HCT116 (cell line): Measurements from ENCODE around the gene EYA2. TPM values are rescaled to one million over a fixed set of nuclear protein-coding genes. Genes with fewer than 3 reads are reported as not detected.

Experiments used
- ATAC-seq: fragments of 200-7000 bp; cut with Tn5 transposase; 2 replicates; pipeline ENCODE4 v1.9.1; 2020; ENCODE audit warnings: mild to moderate bottlenecking, moderate library complexity
- BruUV-seq: library from RNA; stranded (reverse); fragments of 400-500 nt; replicated peaks from 2 replicates; lab custom pipeline; 2021; lab: Mats Ljungman, UMichigan
- CTCF ChIA-PET: fragments of 300-600 bp; sonication (Branson Sonifier 250); formaldehyde crosslinking; loops from one replicate; lab custom pipeline; 2021; ENCODE audit warnings: antibody characterized with exemption; lab: Charles Lee
- POLR2A ChIA-PET: fragments of 300-600, 350-600 bp; sonication (Branson Sonifier 250); formaldehyde crosslinking; loops from one replicate; lab custom pipeline; 2021; ENCODE audit warnings: antibody characterized with exemption; lab: Charles Lee
- RAD21 ChIA-PET, 2 experiments: fragments of 300-600 bp; sonication (Branson Sonifier 250); formaldehyde crosslinking; loops; one replicate each; lab custom pipeline; 2023; ENCODE audit warnings: low total read pairs in 2 of 2; ENCODE audit not compliant: uncharacterized antibody in 2 of 2, unreplicated experiment in 2 of 2, low non-redundant PET in 1 of 2; lab: Charles Lee
- DNase-seq: peaks from one replicate; pipeline ENCODE4 v3.0.0-alpha.2; 2010; ENCODE audit warnings: low read depth, low spot score
- H2AFZ ChIP-seq: fragments of 200-600 bp; shearing (Covaris generic), sonication (generic); 2 replicates; pipeline ENCODE4 v1.6.1; 2017; ENCODE audit warnings: low read depth, mixed run types, mixed read lengths, antibody characterized with exemption, low read length; ENCODE audit not compliant: poor library complexity, severe bottlenecking
- H3K27ac ChIP-seq: 2 replicates; pipeline ENCODE4 v1.5.1; 2012; ENCODE audit warnings: low read depth, low read length
- H3K27me3 ChIP-seq: fragments of 200-600 bp; sonication (generic); 2 replicates; pipeline ENCODE4 v1.6.1; 2016; ENCODE audit warnings: mixed run types, low read length, mixed read lengths; ENCODE audit not compliant: insufficient read depth
- H3K36me3 ChIP-seq, 2 experiments: fragments of 200-500 bp in 1 of 2; fragments of 200-600 bp in 1 of 2; sonication (Bioruptor generic) in 1 of 2; sonication (generic) in 1 of 2; 2 replicates each; pipeline versions ENCODE4 v1.5.1 to v1.6.1; 2014 to 2016; ENCODE audit warnings: low read length in 2 of 2, inconsistent platforms in 1 of 2, mixed read lengths in 1 of 2, mixed run types in 1 of 2; ENCODE audit not compliant: insufficient read depth in 2 of 2, control insufficient read depth in 1 of 2
- H3K4me1 ChIP-seq, 2 experiments: fragments of 200-600 bp in 1 of 2; sonication (generic) in 1 of 2; 2 replicates each; pipeline versions ENCODE4 v1.5.1 to v1.6.1; 2012 to 2017; ENCODE audit warnings: low read length in 2 of 2, inconsistent platforms in 1 of 2, mild to moderate bottlenecking in 1 of 2, mixed read lengths in 1 of 2, mixed run types in 1 of 2, moderate library complexity in 1 of 2; ENCODE audit not compliant: insufficient read depth in 2 of 2, control insufficient read depth in 1 of 2
- H3K4me2 ChIP-seq: fragments of 200-600 bp; sonication (generic); 2 replicates; pipeline ENCODE4 v1.6.1; 2017; ENCODE audit warnings: mixed run types, low read length, mixed read lengths
- H3K4me3 ChIP-seq, 2 experiments: fragments of 200-600 bp in 1 of 2; sonication (generic) in 1 of 2; replicated peaks in 1 of 2; 2 replicates each; pipeline ENCODE4 v1.5.1; 2011 to 2016; ENCODE audit warnings: low read length in 2 of 2, control low read depth in 1 of 2, low read depth in 1 of 2, mild to moderate bottlenecking in 1 of 2, mixed read lengths in 1 of 2, mixed run types in 1 of 2
- H3K79me2 ChIP-seq: fragments of 200-600 bp; sonication (generic); 2 replicates; pipeline ENCODE4 v1.6.1; 2017; ENCODE audit warnings: mild to moderate bottlenecking, mixed run types, low read length, moderate library complexity, mixed read lengths; ENCODE audit not compliant: insufficient read depth
- H3K9ac ChIP-seq: fragments of 200-600 bp; sonication (generic); 2 replicates; pipeline ENCODE4 v1.6.1; 2016; ENCODE audit warnings: low read length, mixed read lengths
- H3K9me2 ChIP-seq: fragments of 200-600 bp; sonication (generic), shearing (Covaris generic); 2 replicates; pipeline ENCODE4 v1.6.1; 2017; ENCODE audit warnings: mixed run types, mild to moderate bottlenecking, moderate library complexity; ENCODE audit not compliant: insufficient read depth
- H3K9me3 ChIP-seq, 2 experiments: fragments of 200-500 bp in 1 of 2; fragments of 200-600 bp in 1 of 2; sonication (Bioruptor generic) in 1 of 2; sonication (generic) in 1 of 2; 2 replicates each; pipeline ENCODE4 v1.6.1; 2014 to 2017; ENCODE audit warnings: low read length in 2 of 2, mixed read lengths in 2 of 2, inconsistent platforms in 1 of 2, low read depth in 1 of 2, mild to moderate bottlenecking in 1 of 2, mixed run types in 1 of 2, moderate library complexity in 1 of 2; ENCODE audit not compliant: control insufficient read depth in 1 of 2, insufficient read depth in 1 of 2
- H4K20me1 ChIP-seq: fragments of 200-600 bp; sonication (generic), shearing (Covaris generic); 2 replicates; pipeline ENCODE4 v1.6.1; 2017; ENCODE audit warnings: mixed run types, mild to moderate bottlenecking, moderate library complexity; ENCODE audit not compliant: insufficient read depth
- CBX3 ChIP-seq: IDR thresholded peaks from 2 replicates; pipeline ENCODE4 v1.6.1; 2012; ENCODE audit warnings: low read depth
- CEBPB ChIP-seq: IDR thresholded peaks from 2 replicates; pipeline ENCODE4 v1.6.1; 2012; ENCODE audit warnings: low read depth
- EGR1 ChIP-seq: IDR thresholded peaks from 2 replicates; pipeline ENCODE4 v1.6.1; 2012; ENCODE audit warnings: low read depth
- ELF1 ChIP-seq: IDR thresholded peaks from 2 replicates; pipeline ENCODE4 v1.6.1; 2012; ENCODE audit warnings: low read depth, borderline replicate concordance
- EZH2 ChIP-seq: fragments of 200-600 bp; sonication (generic); IDR thresholded peaks from 2 replicates; pipeline ENCODE4 v1.6.1; 2017; ENCODE audit warnings: antibody characterized with exemption, mixed run types
- FOSL1 ChIP-seq: IDR thresholded peaks from 2 replicates; pipeline ENCODE4 v1.6.1; 2012; ENCODE audit warnings: low read depth
- JUND ChIP-seq: IDR thresholded peaks from 2 replicates; pipeline ENCODE4 v1.6.1; 2012
- POLR2A ChIP-seq: IDR thresholded peaks from 2 replicates; pipeline ENCODE4 v1.7.0; 2011; ENCODE audit warnings: borderline replicate concordance; ENCODE audit not compliant: insufficient read depth, insufficient read length; ENCODE audit errors: extremely low read depth
- POLR2AphosphoS5 ChIP-seq: IDR thresholded peaks from 2 replicates; pipeline ENCODE4 v1.6.1; 2011; ENCODE audit warnings: mild to moderate bottlenecking, low read depth, low read length, moderate library complexity
- RAD21 ChIP-seq: IDR thresholded peaks from 2 replicates; pipeline ENCODE4 v1.6.1; 2012; ENCODE audit warnings: low read depth, mild to moderate bottlenecking
- SIN3A ChIP-seq: IDR thresholded peaks from 2 replicates; pipeline ENCODE4 v1.6.1; 2012; ENCODE audit warnings: low read depth
- SP1 ChIP-seq: IDR thresholded peaks from 2 replicates; pipeline ENCODE4 v1.6.1; 2012; ENCODE audit warnings: low read depth
- SRF ChIP-seq: IDR thresholded peaks from 2 replicates; pipeline ENCODE4 v1.6.1; 2012; ENCODE audit warnings: low read depth
- YY1 ChIP-seq: IDR thresholded peaks from 2 replicates; pipeline ENCODE4 v1.6.1; 2011; ENCODE audit warnings: low read length, low read depth, moderate library complexity, mild to moderate bottlenecking; ENCODE audit not compliant: insufficient replicate concordance; ENCODE audit errors: extremely low read depth
- ZNF274 ChIP-seq: fragments of 200-500 bp; sonication (Bioruptor generic); IDR thresholded peaks from 2 replicates; pipeline ENCODE4 v1.6.1; 2014; ENCODE audit warnings: mild to moderate bottlenecking, low read depth, low read length, inconsistent platforms
- intact Hi-C: fragments of 100-400 bp; cut with micrococcal nuclease; formaldehyde crosslinking; loops from 2 replicates; pipeline ENCODE4 v1.10.0; 2022
- total RNA-seq: library from RNA; stranded (reverse); gene quantifications from one replicate; pipeline ENCODE4 v1.2.1, GENCODE V29; 2021; ENCODE audit not compliant: unreplicated experiment
- TF ChIP-seq, protein P1 (sequence below): IDR thresholded peaks from 2 replicates; pipeline ENCODE4 v1.6.1; 2012
- TF ChIP-seq, protein P2 (sequence below): IDR thresholded peaks from 2 replicates; pipeline ENCODE4 v1.6.1; 2011; ENCODE audit warnings: mild to moderate bottlenecking, low read length, moderate library complexity; ENCODE audit not compliant: insufficient replicate concordance; ENCODE audit errors: extremely low read depth
- TF ChIP-seq, protein P3 (sequence below), 3 experiments: fragments of 200-600 bp in 1 of 3; sonication (generic) in 1 of 3; IDR thresholded peaks in 2 of 3; conservative IDR thresholded peaks in 1 of 3; 2 replicates each; pipeline ENCODE4 v1.5.1; 2012 to 2017; ENCODE audit warnings: low read depth in 2 of 3, low read length in 2 of 3, antibody characterized with exemption in 1 of 3, borderline replicate concordance in 1 of 3, control low read depth in 1 of 3, mild to moderate bottlenecking in 1 of 3, mixed read lengths in 1 of 3, mixed run types in 1 of 3, moderate library complexity in 1 of 3; ENCODE audit not compliant: insufficient read depth in 1 of 3
- TF ChIP-seq, protein P4 (sequence below): IDR thresholded peaks from 2 replicates; pipeline ENCODE4 v1.6.1; 2012
- TF ChIP-seq, protein P5 (sequence below): IDR thresholded peaks from 2 replicates; pipeline ENCODE4 v1.6.1; 2012; ENCODE audit warnings: low read depth

EYA2 gene
- total RNA-seq, 1 experiment from 2014 or later: not detected

DNA sequence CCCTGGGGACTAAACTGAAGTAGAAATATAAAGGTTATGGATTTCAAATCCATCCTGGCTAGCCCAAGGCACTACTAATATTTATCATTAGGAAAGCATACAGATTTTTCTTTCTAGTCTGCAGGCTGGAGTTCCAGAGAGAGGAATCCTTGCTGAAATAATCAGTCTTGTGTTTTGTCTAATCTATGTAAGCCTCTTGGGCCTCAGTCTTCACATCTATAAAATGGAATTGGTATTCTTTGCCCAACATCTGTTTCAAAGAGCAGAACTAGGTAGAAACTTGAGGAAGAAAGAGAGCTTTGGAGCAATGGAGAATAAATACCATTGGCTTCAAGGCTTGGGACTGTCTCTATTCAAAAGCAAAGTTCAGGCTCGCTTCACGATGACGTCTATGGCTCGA is 249.8 kb downstream of the EYA2 start:
- DNase-seq: no peak
- no TSS peak for BruUV-seq
- H3K9me3 ChIP-seq: peaks cover 0 to 10% of the 10 kb centered on the region in 2 experiments; a peak in 1 of 4 replicates
- no peaks in the 10 kb centered on the region for H3K9me2 ChIP-seq
- H4K20me1 ChIP-seq: no peaks in the 10 kb centered on the region
- no peak overlapping the region for H2AFZ ChIP-seq
- ChIA-PET RAD21 (no interaction called here), POLR2A (no interaction called here), CTCF (no interaction called here)
- ATAC-seq: no peak
- H3K36me3 ChIP-seq: no peaks in the 10 kb centered on the region
- no peak overlapping the region for H3K9ac ChIP-seq
- no peaks in the 10 kb centered on the region for H3K79me2 ChIP-seq
- H3K4me1 ChIP-seq: peaks cover 2 to 6% of the 10 kb centered on the region in 2 experiments; a peak in 2 of 4 replicates
- intact Hi-C loops: no loop called here
- no peak overlapping the region for H3K27ac ChIP-seq
- no peak overlapping the region for H3K4me2 ChIP-seq
- no peaks in the 10 kb centered on the region for H3K27me3 ChIP-seq
- no peak overlapping the region for H3K4me3 ChIP-seq
- TF ChIP-seq, protein P1, sequence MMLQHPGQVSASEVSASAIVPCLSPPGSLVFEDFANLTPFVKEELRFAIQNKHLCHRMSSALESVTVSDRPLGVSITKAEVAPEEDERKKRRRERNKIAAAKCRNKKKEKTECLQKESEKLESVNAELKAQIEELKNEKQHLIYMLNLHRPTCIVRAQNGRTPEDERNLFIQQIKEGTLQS: no peak
- TF ChIP-seq FOSL1 (no peak), EGR1 (no peak), SP1 (no peak), RAD21 (no peak), POLR2AphosphoS5 (no peak), YY1 (no peak), ZNF274 (no peak), POLR2A (no peak), ELF1 (no peak), CEBPB (no peak), EZH2 (no peak), CBX3 (no peak), JUND (no peak), SRF (no peak), SIN3A (no peak)
- TF ChIP-seq, protein P2, sequence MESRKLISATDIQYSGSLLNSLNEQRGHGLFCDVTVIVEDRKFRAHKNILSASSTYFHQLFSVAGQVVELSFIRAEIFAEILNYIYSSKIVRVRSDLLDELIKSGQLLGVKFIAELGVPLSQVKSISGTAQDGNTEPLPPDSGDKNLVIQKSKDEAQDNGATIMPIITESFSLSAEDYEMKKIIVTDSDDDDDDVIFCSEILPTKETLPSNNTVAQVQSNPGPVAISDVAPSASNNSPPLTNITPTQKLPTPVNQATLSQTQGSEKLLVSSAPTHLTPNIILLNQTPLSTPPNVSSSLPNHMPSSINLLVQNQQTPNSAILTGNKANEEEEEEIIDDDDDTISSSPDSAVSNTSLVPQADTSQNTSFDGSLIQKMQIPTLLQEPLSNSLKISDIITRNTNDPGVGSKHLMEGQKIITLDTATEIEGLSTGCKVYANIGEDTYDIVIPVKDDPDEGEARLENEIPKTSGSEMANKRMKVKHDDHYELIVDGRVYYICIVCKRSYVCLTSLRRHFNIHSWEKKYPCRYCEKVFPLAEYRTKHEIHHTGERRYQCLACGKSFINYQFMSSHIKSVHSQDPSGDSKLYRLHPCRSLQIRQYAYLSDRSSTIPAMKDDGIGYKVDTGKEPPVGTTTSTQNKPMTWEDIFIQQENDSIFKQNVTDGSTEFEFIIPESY: no peak
- TF ChIP-seq, protein P3, sequence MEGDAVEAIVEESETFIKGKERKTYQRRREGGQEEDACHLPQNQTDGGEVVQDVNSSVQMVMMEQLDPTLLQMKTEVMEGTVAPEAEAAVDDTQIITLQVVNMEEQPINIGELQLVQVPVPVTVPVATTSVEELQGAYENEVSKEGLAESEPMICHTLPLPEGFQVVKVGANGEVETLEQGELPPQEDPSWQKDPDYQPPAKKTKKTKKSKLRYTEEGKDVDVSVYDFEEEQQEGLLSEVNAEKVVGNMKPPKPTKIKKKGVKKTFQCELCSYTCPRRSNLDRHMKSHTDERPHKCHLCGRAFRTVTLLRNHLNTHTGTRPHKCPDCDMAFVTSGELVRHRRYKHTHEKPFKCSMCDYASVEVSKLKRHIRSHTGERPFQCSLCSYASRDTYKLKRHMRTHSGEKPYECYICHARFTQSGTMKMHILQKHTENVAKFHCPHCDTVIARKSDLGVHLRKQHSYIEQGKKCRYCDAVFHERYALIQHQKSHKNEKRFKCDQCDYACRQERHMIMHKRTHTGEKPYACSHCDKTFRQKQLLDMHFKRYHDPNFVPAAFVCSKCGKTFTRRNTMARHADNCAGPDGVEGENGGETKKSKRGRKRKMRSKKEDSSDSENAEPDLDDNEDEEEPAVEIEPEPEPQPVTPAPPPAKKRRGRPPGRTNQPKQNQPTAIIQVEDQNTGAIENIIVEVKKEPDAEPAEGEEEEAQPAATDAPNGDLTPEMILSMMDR (IDR thresholded peaks at IDR 0.05 in 2 of 3, conservative IDR thresholded peaks at IDR 0.05 in 1 of 3; ENCODE audit: borderline replicate concordance in 1 of 3, insufficient read depth in 1 of 3, low read depth in 2 of 3, low read length in 2 of 3): no peak
- TF ChIP-seq, protein P4, sequence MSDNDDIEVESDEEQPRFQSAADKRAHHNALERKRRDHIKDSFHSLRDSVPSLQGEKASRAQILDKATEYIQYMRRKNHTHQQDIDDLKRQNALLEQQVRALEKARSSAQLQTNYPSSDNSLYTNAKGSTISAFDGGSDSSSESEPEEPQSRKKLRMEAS: no peak
- TF ChIP-seq, protein P5, sequence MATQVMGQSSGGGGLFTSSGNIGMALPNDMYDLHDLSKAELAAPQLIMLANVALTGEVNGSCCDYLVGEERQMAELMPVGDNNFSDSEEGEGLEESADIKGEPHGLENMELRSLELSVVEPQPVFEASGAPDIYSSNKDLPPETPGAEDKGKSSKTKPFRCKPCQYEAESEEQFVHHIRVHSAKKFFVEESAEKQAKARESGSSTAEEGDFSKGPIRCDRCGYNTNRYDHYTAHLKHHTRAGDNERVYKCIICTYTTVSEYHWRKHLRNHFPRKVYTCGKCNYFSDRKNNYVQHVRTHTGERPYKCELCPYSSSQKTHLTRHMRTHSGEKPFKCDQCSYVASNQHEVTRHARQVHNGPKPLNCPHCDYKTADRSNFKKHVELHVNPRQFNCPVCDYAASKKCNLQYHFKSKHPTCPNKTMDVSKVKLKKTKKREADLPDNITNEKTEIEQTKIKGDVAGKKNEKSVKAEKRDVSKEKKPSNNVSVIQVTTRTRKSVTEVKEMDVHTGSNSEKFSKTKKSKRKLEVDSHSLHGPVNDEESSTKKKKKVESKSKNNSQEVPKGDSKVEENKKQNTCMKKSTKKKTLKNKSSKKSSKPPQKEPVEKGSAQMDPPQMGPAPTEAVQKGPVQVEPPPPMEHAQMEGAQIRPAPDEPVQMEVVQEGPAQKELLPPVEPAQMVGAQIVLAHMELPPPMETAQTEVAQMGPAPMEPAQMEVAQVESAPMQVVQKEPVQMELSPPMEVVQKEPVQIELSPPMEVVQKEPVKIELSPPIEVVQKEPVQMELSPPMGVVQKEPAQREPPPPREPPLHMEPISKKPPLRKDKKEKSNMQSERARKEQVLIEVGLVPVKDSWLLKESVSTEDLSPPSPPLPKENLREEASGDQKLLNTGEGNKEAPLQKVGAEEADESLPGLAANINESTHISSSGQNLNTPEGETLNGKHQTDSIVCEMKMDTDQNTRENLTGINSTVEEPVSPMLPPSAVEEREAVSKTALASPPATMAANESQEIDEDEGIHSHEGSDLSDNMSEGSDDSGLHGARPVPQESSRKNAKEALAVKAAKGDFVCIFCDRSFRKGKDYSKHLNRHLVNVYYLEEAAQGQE: no peak
